GM23338 (cell line): ENCODE measurements around the gene NCOA6. TPM values are rescaled to one million over a fixed set of nuclear protein-coding genes. Genes with fewer than 3 reads are reported as not detected.

ENCODE experiments used
- ATAC-seq: fragments of 200-7000 bp; cut with Tn5 transposase; 3 replicates; pipeline ENCODE4 v1.9.1; 2020
- DNase-seq: peaks from one replicate; pipeline ENCODE4 v3.0.0-alpha.2; 2015; ENCODE audit warnings: low spot score
- H2AFZ ChIP-seq: fragments of 200-600 bp; sonication (generic); 2 replicates; pipeline ENCODE4 v1.8.0; 2016; ENCODE audit warnings: antibody characterized with exemption, mild to moderate bottlenecking, moderate library complexity
- H3F3A ChIP-seq: fragments of 200-600 bp; sonication (generic); replicated peaks from 2 replicates; pipeline ENCODE4 v1.8.0; 2017; ENCODE audit warnings: antibody characterized with exemption, mixed run types, low read depth
- H3K27ac ChIP-seq: fragments of 200-600 bp; sonication (generic); 2 replicates; pipeline ENCODE4 v1.6.1; 2016; ENCODE audit warnings: low read depth
- H3K27me3 ChIP-seq: fragments of 200-600 bp; sonication (generic); 2 replicates; pipeline ENCODE4 v1.8.0; 2016; ENCODE audit warnings: mild to moderate bottlenecking, mixed run types, moderate library complexity; ENCODE audit not compliant: insufficient read depth
- H3K36me3 ChIP-seq: fragments of 200-600 bp; sonication (generic); 2 replicates; pipeline ENCODE4 v1.8.0; 2016; ENCODE audit warnings: mild to moderate bottlenecking; ENCODE audit not compliant: insufficient read depth
- H3K4me1 ChIP-seq: fragments of 200-600 bp; sonication (generic); 2 replicates; pipeline ENCODE4 v1.8.0; 2016; ENCODE audit warnings: mild to moderate bottlenecking, moderate library complexity; ENCODE audit not compliant: insufficient read depth
- H3K4me2 ChIP-seq: fragments of 200-600 bp; sonication (generic); 2 replicates; pipeline ENCODE4 v1.7.1; 2017; ENCODE audit warnings: mixed run types
- H3K4me3 ChIP-seq: fragments of 200-600 bp; sonication (generic); 2 replicates; pipeline ENCODE4 v1.6.1; 2016; ENCODE audit warnings: mixed run types
- H3K79me2 ChIP-seq: fragments of 200-600 bp; sonication (generic); replicated peaks from 2 replicates; pipeline ENCODE4 v1.8.0; 2017; ENCODE audit warnings: mild to moderate bottlenecking; ENCODE audit not compliant: insufficient read depth
- H3K9me2 ChIP-seq: fragments of 200-600 bp; sonication (generic); 2 replicates; pipeline ENCODE4 v1.8.0; 2017; ENCODE audit not compliant: insufficient read depth
- H4K20me1 ChIP-seq: fragments of 200-600 bp; sonication (generic); replicated peaks from 2 replicates; pipeline ENCODE4 v1.8.0; 2017; ENCODE audit warnings: mild to moderate bottlenecking; ENCODE audit not compliant: insufficient read depth
- H3K27ac Mint-ChIP-seq: 2 replicates; pipeline ENCODE4 v1.8.0; 2020; ENCODE audit warnings: inconsistent platforms, mild to moderate bottlenecking, moderate library complexity, mixed read lengths
- H3K27me3 Mint-ChIP-seq: 3 replicates; pipeline ENCODE4 v1.8.0; 2022; ENCODE audit warnings: low read depth, mild to moderate bottlenecking, moderate library complexity, mixed read lengths, inconsistent platforms; ENCODE audit not compliant: insufficient read depth, poor library complexity
- H3K36me3 Mint-ChIP-seq: 3 replicates; pipeline ENCODE4 v1.8.0; 2021; ENCODE audit warnings: low read depth, mild to moderate bottlenecking, inconsistent platforms, moderate library complexity, mixed read lengths
- H3K4me1 Mint-ChIP-seq: 3 replicates; pipeline ENCODE4 v1.8.0; 2020; ENCODE audit warnings: mild to moderate bottlenecking, inconsistent platforms, mixed read lengths
- H3K4me3 Mint-ChIP-seq: 3 replicates; pipeline ENCODE4 v1.8.0; 2021; ENCODE audit warnings: moderate library complexity, mild to moderate bottlenecking, inconsistent platforms, mixed read lengths
- H3K9me3 Mint-ChIP-seq: 3 replicates; pipeline ENCODE4 v1.8.0; 2020; ENCODE audit warnings: moderate library complexity, mild to moderate bottlenecking, inconsistent platforms, mixed read lengths
- CREB1 ChIP-seq: fragments of 250-450 bp; sonication (Bioruptor Pico); IDR thresholded peaks from 2 replicates; pipeline ENCODE4 v1.5.0; 2020; ENCODE audit warnings: low read depth, mild to moderate bottlenecking, moderate library complexity
- EZH2 ChIP-seq: fragments of 200-600 bp; sonication (generic); IDR thresholded peaks from one replicate; pipeline ENCODE4 v1.8.0; 2017; ENCODE audit warnings: antibody characterized with exemption, mild to moderate bottlenecking, low read depth; ENCODE audit not compliant: unreplicated experiment
- EZH2phosphoT487 ChIP-seq: fragments of 200-600 bp; sonication (generic); IDR thresholded peaks from one replicate; pipeline ENCODE4 v1.8.1; 2018; ENCODE audit warnings: antibody characterized with exemption; ENCODE audit not compliant: unreplicated experiment
- JUNB ChIP-seq: IDR thresholded peaks from one replicate; pipeline ENCODE4 v1.6.1; 2016; ENCODE audit warnings: antibody characterized with exemption; ENCODE audit not compliant: unreplicated experiment
- NANOG ChIP-seq: IDR thresholded peaks from 2 replicates; pipeline ENCODE4 v1.6.1; 2016; ENCODE audit warnings: antibody characterized with exemption, borderline replicate concordance
- POLR2AphosphoS5 ChIP-seq: IDR thresholded peaks from 2 replicates; pipeline ENCODE4 v1.6.1; 2016; ENCODE audit warnings: antibody characterized with exemption, low read depth
- STAT1 ChIP-seq: IDR thresholded peaks from one replicate; pipeline ENCODE4 v1.6.1; 2016; ENCODE audit warnings: antibody characterized with exemption; ENCODE audit not compliant: unreplicated experiment
- ZNF114 ChIP-seq: fragments of 250-450 bp; sonication (Bioruptor Pico); IDR thresholded peaks from 2 replicates; pipeline ENCODE4 v1.5.0; 2020; ENCODE audit warnings: mild to moderate bottlenecking, moderate library complexity
- ZNF331 ChIP-seq: fragments of 250-450 bp; sonication (Bioruptor Pico); IDR thresholded peaks from 2 replicates; pipeline ENCODE4 v1.5.0; 2020; ENCODE audit warnings: low read depth, mild to moderate bottlenecking, moderate library complexity
- ZNF462 ChIP-seq: fragments of 250-450 bp; sonication (Bioruptor Pico); IDR thresholded peaks from 2 replicates; pipeline ENCODE4 v1.5.0; 2020; ENCODE audit warnings: mild to moderate bottlenecking, moderate library complexity
- polyA plus RNA-seq: library from polyadenylated mRNA; unstranded; fragments of >200 nt; fragmentation: Nextera tagmentation; extraction: Ambion mirVana; gene quantifications from 2 replicates; pipeline ENCODE4 v1.2.1, GENCODE V29; 2016
- total RNA-seq: library from RNA; depleted of rRNA; stranded (reverse); fragments of >200 nt; shearing (Covaris generic); gene quantifications from 2 replicates; pipeline ENCODE4 v1.2.3, GENCODE V29; 2014
- TF ChIP-seq, protein P1 (sequence below), 2 experiments: fragments of 200-600 bp in 1 of 2; sonication (generic) in 1 of 2; conservative IDR thresholded peaks; 2 replicates each; pipeline versions ENCODE4 v1.5.1 to v1.6.1; 2016 to 2017; ENCODE audit warnings: antibody characterized with exemption in 2 of 2, low read depth in 2 of 2, mild to moderate bottlenecking in 2 of 2, moderate library complexity in 1 of 2
- TF ChIP-seq, protein P2 (sequence below): IDR thresholded peaks from one replicate; pipeline ENCODE4 v1.6.1; 2018; ENCODE audit warnings: antibody characterized with exemption; ENCODE audit not compliant: unreplicated experiment
- TF ChIP-seq, protein P3 (sequence below): IDR thresholded peaks from 2 replicates; pipeline ENCODE4 v1.6.1; 2016; ENCODE audit warnings: antibody characterized with exemption

NCOA6 gene
- total and polyA plus RNA-seq, 2 experiments from 2014 or later: 10.6 to 17.4 TPM

DNA sequence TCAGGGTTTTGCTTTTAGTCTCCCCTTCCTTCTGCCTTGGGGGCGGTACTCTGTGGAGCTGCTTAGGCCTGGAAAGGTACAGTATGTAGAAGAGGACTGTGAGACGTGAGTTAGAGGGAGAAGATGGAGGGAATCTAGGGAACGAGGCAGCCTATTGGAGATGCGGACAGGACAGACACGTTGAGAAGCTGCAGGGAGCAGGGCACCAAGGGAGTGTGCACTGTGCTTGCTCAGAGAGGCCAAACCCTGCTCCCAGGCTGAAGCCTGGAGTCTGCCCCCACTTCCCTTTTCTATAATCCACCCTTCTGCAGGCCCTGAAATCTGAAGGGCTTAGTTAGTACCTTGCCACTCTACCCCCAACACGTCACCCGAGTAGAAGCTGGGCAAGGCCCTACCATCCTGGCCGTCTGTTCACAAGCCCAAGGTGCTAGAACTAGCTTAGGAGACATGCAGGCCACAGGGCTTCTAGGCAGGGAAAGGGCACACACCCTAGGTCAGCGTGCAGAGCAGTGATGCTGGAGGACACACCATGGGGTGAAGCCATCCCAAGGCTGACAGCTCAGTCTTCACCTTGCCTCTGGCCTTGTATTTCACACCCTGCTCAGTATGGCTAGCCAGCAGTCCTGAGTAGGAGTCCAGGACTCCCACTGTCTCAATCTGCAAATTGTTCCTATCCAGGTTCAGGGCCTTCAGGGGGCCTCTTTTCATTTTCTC lies 114.4 kb downstream of the NCOA6 start:
- peak overlapping the region; percentile 94 for H3K4me3 ChIP-seq
- Mint-ChIP-seq H3K27ac (no peak overlapping the region), H3K27me3 (peaks cover 33% of the 10 kb centered on the region), H3K4me3 (peak overlapping the region; percentile 83), H3K9me3 (no peaks in the 10 kb centered on the region; the same call in 2 of the 3 replicates), H3K4me1 (peaks cover 10% of the 10 kb centered on the region; the same call in 2 of the 3 replicates), H3K36me3 (no peaks in the 10 kb centered on the region)
- no peaks in the 10 kb centered on the region for H3K9me2 ChIP-seq
- 0 out of 2 replicates have a peak, but pooled peaks cover 3% of the 10 kb centered on the region for H3F3A ChIP-seq
- H3K27me3 ChIP-seq: peaks cover 25% of the 10 kb centered on the region
- no peak for DNase-seq
- no peak for ATAC-seq
- no peaks in the 10 kb centered on the region for H4K20me1 ChIP-seq
- no peaks in the 10 kb centered on the region for H3K36me3 ChIP-seq
- H3K4me2 ChIP-seq: peak overlapping the region; percentile 95
- TF ChIP-seq, protein P1, sequence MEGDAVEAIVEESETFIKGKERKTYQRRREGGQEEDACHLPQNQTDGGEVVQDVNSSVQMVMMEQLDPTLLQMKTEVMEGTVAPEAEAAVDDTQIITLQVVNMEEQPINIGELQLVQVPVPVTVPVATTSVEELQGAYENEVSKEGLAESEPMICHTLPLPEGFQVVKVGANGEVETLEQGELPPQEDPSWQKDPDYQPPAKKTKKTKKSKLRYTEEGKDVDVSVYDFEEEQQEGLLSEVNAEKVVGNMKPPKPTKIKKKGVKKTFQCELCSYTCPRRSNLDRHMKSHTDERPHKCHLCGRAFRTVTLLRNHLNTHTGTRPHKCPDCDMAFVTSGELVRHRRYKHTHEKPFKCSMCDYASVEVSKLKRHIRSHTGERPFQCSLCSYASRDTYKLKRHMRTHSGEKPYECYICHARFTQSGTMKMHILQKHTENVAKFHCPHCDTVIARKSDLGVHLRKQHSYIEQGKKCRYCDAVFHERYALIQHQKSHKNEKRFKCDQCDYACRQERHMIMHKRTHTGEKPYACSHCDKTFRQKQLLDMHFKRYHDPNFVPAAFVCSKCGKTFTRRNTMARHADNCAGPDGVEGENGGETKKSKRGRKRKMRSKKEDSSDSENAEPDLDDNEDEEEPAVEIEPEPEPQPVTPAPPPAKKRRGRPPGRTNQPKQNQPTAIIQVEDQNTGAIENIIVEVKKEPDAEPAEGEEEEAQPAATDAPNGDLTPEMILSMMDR (conservative IDR thresholded peaks at IDR 0.05; ENCODE audit: low read depth in 2 of 2): no peak
- TF ChIP-seq NANOG: no peak
- no peak for TF ChIP-seq STAT1
- TF ChIP-seq, protein P2, sequence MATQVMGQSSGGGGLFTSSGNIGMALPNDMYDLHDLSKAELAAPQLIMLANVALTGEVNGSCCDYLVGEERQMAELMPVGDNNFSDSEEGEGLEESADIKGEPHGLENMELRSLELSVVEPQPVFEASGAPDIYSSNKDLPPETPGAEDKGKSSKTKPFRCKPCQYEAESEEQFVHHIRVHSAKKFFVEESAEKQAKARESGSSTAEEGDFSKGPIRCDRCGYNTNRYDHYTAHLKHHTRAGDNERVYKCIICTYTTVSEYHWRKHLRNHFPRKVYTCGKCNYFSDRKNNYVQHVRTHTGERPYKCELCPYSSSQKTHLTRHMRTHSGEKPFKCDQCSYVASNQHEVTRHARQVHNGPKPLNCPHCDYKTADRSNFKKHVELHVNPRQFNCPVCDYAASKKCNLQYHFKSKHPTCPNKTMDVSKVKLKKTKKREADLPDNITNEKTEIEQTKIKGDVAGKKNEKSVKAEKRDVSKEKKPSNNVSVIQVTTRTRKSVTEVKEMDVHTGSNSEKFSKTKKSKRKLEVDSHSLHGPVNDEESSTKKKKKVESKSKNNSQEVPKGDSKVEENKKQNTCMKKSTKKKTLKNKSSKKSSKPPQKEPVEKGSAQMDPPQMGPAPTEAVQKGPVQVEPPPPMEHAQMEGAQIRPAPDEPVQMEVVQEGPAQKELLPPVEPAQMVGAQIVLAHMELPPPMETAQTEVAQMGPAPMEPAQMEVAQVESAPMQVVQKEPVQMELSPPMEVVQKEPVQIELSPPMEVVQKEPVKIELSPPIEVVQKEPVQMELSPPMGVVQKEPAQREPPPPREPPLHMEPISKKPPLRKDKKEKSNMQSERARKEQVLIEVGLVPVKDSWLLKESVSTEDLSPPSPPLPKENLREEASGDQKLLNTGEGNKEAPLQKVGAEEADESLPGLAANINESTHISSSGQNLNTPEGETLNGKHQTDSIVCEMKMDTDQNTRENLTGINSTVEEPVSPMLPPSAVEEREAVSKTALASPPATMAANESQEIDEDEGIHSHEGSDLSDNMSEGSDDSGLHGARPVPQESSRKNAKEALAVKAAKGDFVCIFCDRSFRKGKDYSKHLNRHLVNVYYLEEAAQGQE: no peak
- no peak for TF ChIP-seq ZNF462 (CRISPR knock-in tag)
- TF ChIP-seq, protein P3, sequence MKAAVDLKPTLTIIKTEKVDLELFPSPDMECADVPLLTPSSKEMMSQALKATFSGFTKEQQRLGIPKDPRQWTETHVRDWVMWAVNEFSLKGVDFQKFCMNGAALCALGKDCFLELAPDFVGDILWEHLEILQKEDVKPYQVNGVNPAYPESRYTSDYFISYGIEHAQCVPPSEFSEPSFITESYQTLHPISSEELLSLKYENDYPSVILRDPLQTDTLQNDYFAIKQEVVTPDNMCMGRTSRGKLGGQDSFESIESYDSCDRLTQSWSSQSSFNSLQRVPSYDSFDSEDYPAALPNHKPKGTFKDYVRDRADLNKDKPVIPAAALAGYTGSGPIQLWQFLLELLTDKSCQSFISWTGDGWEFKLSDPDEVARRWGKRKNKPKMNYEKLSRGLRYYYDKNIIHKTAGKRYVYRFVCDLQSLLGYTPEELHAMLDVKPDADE: no peak
- TF ChIP-seq ZNF114 (CRISPR knock-in tag): no peak
- no peak for TF ChIP-seq EZH2phosphoT487
- no peak for TF ChIP-seq CREB1 (CRISPR knock-in tag)
- no peak for TF ChIP-seq ZNF331
- no peak for TF ChIP-seq POLR2AphosphoS5
- no peak for TF ChIP-seq EZH2
- TF ChIP-seq JUNB: no peak
- H3K79me2 ChIP-seq: no peaks in the 10 kb centered on the region
- peaks cover 9% of the 10 kb centered on the region; the same call in 1 of the 2 replicates for H3K4me1 ChIP-seq
- no peak overlapping the region for H3K27ac ChIP-seq
- peak overlapping the region; percentile 93 for H2AFZ ChIP-seq
